Mesenchymal stem cell (in vitro differentiated cells and primary cell): Measurements from ENCODE around the gene TBC1D14.

Source experiments
- DNase-seq: peaks from one replicate; pipeline ENCODE4 v3.0.0-alpha.2; 2013
- H2AFZ ChIP-seq: one replicate; pipeline ENCODE4 v1.6.1; 2013; ENCODE audit warnings: low read depth, mild to moderate bottlenecking, control low read depth, inconsistent platforms, low read length, moderate library complexity
- H2AK5ac ChIP-seq: 2 replicates; pipeline ENCODE4 v1.6.1; 2013; ENCODE audit warnings: low read length, moderate library complexity, mild to moderate bottlenecking, inconsistent platforms; ENCODE audit not compliant: severe bottlenecking
- H2BK120ac ChIP-seq: one replicate; pipeline ENCODE4 v1.6.1; 2013; ENCODE audit warnings: low read depth, mild to moderate bottlenecking, inconsistent platforms, low read length, moderate library complexity
- H2BK12ac ChIP-seq, 2 experiments: one replicate each; pipeline ENCODE4 v1.6.1; 2013; ENCODE audit warnings: inconsistent platforms in 2 of 2, low read length in 2 of 2, mild to moderate bottlenecking in 2 of 2, moderate library complexity in 2 of 2, control low read depth in 1 of 2
- H2BK15ac ChIP-seq: one replicate; pipeline ENCODE4 v1.6.1; 2013; ENCODE audit warnings: mild to moderate bottlenecking, low read depth, inconsistent platforms; ENCODE audit not compliant: poor library complexity, severe bottlenecking
- H2BK5ac ChIP-seq: 2 replicates; pipeline ENCODE4 v1.6.1; 2013; ENCODE audit warnings: low read depth, mild to moderate bottlenecking, low read length, control low read depth, inconsistent platforms; ENCODE audit not compliant: poor library complexity, severe bottlenecking
- H3K14ac ChIP-seq, 2 experiments: one replicate each; pipeline ENCODE4 v1.6.1; 2013; ENCODE audit warnings: inconsistent platforms in 2 of 2, low read length in 2 of 2, control low read depth in 1 of 2, mild to moderate bottlenecking in 1 of 2, moderate library complexity in 1 of 2
- H3K18ac ChIP-seq, 2 experiments: one replicate each; pipeline ENCODE4 v1.6.1; 2013; ENCODE audit warnings: inconsistent platforms in 2 of 2, low read length in 2 of 2, control low read depth in 1 of 2, low read depth in 1 of 2, mild to moderate bottlenecking in 1 of 2
- H3K23ac ChIP-seq, 2 experiments: one replicate each; pipeline ENCODE4 v1.6.1; 2013; ENCODE audit warnings: inconsistent platforms in 2 of 2, low read length in 2 of 2, mild to moderate bottlenecking in 2 of 2, moderate library complexity in 2 of 2, control low read depth in 1 of 2
- H3K27ac ChIP-seq: 2 replicates; pipeline ENCODE4 v1.5.1; 2013; ENCODE audit warnings: mild to moderate bottlenecking, moderate library complexity, low read length, control low read depth, inconsistent platforms; ENCODE audit not compliant: poor library complexity, severe bottlenecking
- H3K27me3 ChIP-seq, 2 experiments: 2 replicates each; pipeline versions ENCODE4 v1.6.1 to v1.7.0; 2013; ENCODE audit warnings: low read length in 2 of 2, mild to moderate bottlenecking in 2 of 2, moderate library complexity in 2 of 2, control low read depth in 1 of 2, inconsistent platforms in 1 of 2; ENCODE audit not compliant: control insufficient read depth in 1 of 2, insufficient read depth in 1 of 2
- H3K36me3 ChIP-seq, 2 experiments: 2 replicates each; pipeline versions ENCODE4 v1.6.1 to v1.7.0; 2013; ENCODE audit warnings: low read length in 2 of 2, control low read depth in 1 of 2, inconsistent platforms in 1 of 2, low read depth in 1 of 2, mild to moderate bottlenecking in 1 of 2; ENCODE audit not compliant: insufficient read depth in 2 of 2, control insufficient read depth in 1 of 2
- H3K4ac ChIP-seq, 2 experiments: one replicate each; pipeline ENCODE4 v1.6.1; 2013; ENCODE audit warnings: inconsistent platforms in 2 of 2, low read length in 2 of 2, mild to moderate bottlenecking in 2 of 2, moderate library complexity in 2 of 2, control low read depth in 1 of 2, low read depth in 1 of 2
- H3K4me1 ChIP-seq: 2 replicates; pipeline ENCODE4 v1.6.1; 2013; ENCODE audit warnings: low read depth, low read length, control low read depth; ENCODE audit not compliant: control insufficient read depth, insufficient read depth
- H3K4me2 ChIP-seq: 2 replicates; pipeline ENCODE4 v1.6.1; 2013; ENCODE audit warnings: low read length, mild to moderate bottlenecking, inconsistent platforms; ENCODE audit not compliant: poor library complexity, severe bottlenecking
- H3K4me3 ChIP-seq, 2 experiments: 2 replicates each; pipeline versions ENCODE4 v1.5.1 to v1.7.0; 2013; ENCODE audit warnings: low read length in 2 of 2, mild to moderate bottlenecking in 2 of 2, control low read depth in 1 of 2, low read depth in 1 of 2; ENCODE audit not compliant: insufficient read depth in 1 of 2
- H3K79me1 ChIP-seq: replicated peaks from 2 replicates; pipeline ENCODE4 v1.6.1; 2013; ENCODE audit warnings: mild to moderate bottlenecking, control low read depth, low read length, inconsistent platforms; ENCODE audit not compliant: poor library complexity, severe bottlenecking
- H3K9ac ChIP-seq: 2 replicates; pipeline ENCODE4 v1.7.0; 2013; ENCODE audit warnings: mild to moderate bottlenecking, low read length, moderate library complexity
- H3K9me3 ChIP-seq: 2 replicates; pipeline ENCODE4 v1.7.0; 2013; ENCODE audit warnings: mild to moderate bottlenecking, low read length; ENCODE audit not compliant: control insufficient read depth
- H4K8ac ChIP-seq: one replicate; pipeline ENCODE4 v1.6.1; 2013; ENCODE audit warnings: inconsistent platforms, mild to moderate bottlenecking, low read length, moderate library complexity
- H4K91ac ChIP-seq: one replicate; pipeline ENCODE4 v1.6.1; 2013; ENCODE audit warnings: mild to moderate bottlenecking, low read length, inconsistent platforms
- WGBS: methylation state at CpG from one replicate; pipeline ENCODE4 v1.1.7; 2013; ENCODE audit warnings: mixed read lengths; 5-methylcytosine and 5-hydroxymethylcytosine counted together

Gene TBC1D14

GRCh38 chr4:6967846-6968340 lies 58.3 kb downstream of the TBC1D14 start:
- H3K14ac ChIP-seq = peak overlapping the region in 1 of 2 experiments; percentile 53
- H2BK120ac ChIP-seq = no peak overlapping the region
- no peak overlapping the region for H3K4me3 ChIP-seq
- H4K8ac ChIP-seq = no peak overlapping the region
- no peak overlapping the region for H2BK5ac ChIP-seq
- no peak overlapping the region for H3K18ac ChIP-seq
- H2AFZ ChIP-seq = no peak overlapping the region
- no peak overlapping the region for H3K9ac ChIP-seq
- peak overlapping the region in 1 of 2 experiments; percentile 15 for H2BK12ac ChIP-seq
- 90% methylated on average over 15 of the region's 15 CpGs for WGBS
- H3K4me2 ChIP-seq = no peak overlapping the region
- no peak overlapping the region for H3K27ac ChIP-seq
- H3K4ac ChIP-seq = no peak overlapping the region
- H4K91ac ChIP-seq = peak overlapping the region; percentile 63
- no peaks in the 10 kb centered on the region for H3K9me3 ChIP-seq
- H2BK15ac ChIP-seq = no peak overlapping the region
- DNase-seq = no peak
- H3K23ac ChIP-seq = no peak overlapping the region
- H3K79me1 ChIP-seq = peaks cover 36% of the 10 kb centered on the region
- no peaks in the 10 kb centered on the region for H3K27me3 ChIP-seq
- H3K4me1 ChIP-seq = peaks cover 7% of the 10 kb centered on the region
- no peak overlapping the region for H2AK5ac ChIP-seq
- peaks cover 0 to 23% of the 10 kb centered on the region in 2 experiments for H3K36me3 ChIP-seq

- Histone ChIP-seq H3K27ac (no peak overlapping the region), H3K36me3 (peaks cover 0 to 23% of the 10 kb centered on the region in 2 experiments), H4K91ac (no peak overlapping the region), H2BK15ac (no peak overlapping the region), H2BK12ac (no peak overlapping the region), H3K4me2 (no peak overlapping the region), H3K18ac (no peak overlapping the region), H2BK120ac (no peak overlapping the region), H3K9me3 (no peaks in the 10 kb centered on the region), H3K27me3 (no peaks in the 10 kb centered on the region), H3K4me1 (peaks cover 1% of the 10 kb centered on the region), H2AFZ (no peak overlapping the region), H2BK5ac (no peak overlapping the region), H2AK5ac (no peak overlapping the region), H3K23ac (no peak overlapping the region), H3K9ac (no peak overlapping the region), H4K8ac (peak overlapping the region; percentile 9), H3K4me3 (no peak overlapping the region), H3K14ac (peak overlapping the region in 1 of 2 experiments; percentile 30), H3K4ac (no peak overlapping the region), H3K79me1 (peaks cover 33% of the 10 kb centered on the region)
- WGBS = 73% methylated on average over 11 of the region's 11 CpGs
- no peak for DNase-seq
Observed at GRCh38 chr4:6968496-6968895, 58.9 kb downstream of the TBC1D14 start.

GRCh38 chr4:6969826-6970800 lies 60.5 kb downstream of the TBC1D14 start:
- Histone ChIP-seq H3K4ac (no peak overlapping the region), H2BK15ac (no peak overlapping the region), H4K8ac (no peak overlapping the region), H3K18ac (no peak overlapping the region), H3K4me2 (no peak overlapping the region), H2BK120ac (no peak overlapping the region), H4K91ac (no peak overlapping the region), H2AFZ (no peak overlapping the region), H3K36me3 (peaks cover 0 to 23% of the 10 kb centered on the region in 2 experiments), H3K9me3 (no peaks in the 10 kb centered on the region), H2BK5ac (no peak overlapping the region), H3K4me3 (no peak overlapping the region), H3K4me1 (peaks cover 1% of the 10 kb centered on the region), H3K27me3 (no peaks in the 10 kb centered on the region), H3K14ac (no peak overlapping the region), H3K27ac (no peak overlapping the region), H2AK5ac (no peak overlapping the region), H3K23ac (no peak overlapping the region), H3K79me1 (peaks cover 35% of the 10 kb centered on the region), H3K9ac (no peak overlapping the region), H2BK12ac (no peak overlapping the region)
- no peak for DNase-seq
- 98% methylated on average over 17 of the region's 18 CpGs for WGBS
